ENCODE data around the gene UTP18. TPM values are rescaled to one million over a fixed set of nuclear protein-coding genes. Genes with fewer than 3 reads are reported as not detected.

Gene UTP18
- total RNA-seq = 33.6 and 58.3 TPM in 2 replicates

DNA sequence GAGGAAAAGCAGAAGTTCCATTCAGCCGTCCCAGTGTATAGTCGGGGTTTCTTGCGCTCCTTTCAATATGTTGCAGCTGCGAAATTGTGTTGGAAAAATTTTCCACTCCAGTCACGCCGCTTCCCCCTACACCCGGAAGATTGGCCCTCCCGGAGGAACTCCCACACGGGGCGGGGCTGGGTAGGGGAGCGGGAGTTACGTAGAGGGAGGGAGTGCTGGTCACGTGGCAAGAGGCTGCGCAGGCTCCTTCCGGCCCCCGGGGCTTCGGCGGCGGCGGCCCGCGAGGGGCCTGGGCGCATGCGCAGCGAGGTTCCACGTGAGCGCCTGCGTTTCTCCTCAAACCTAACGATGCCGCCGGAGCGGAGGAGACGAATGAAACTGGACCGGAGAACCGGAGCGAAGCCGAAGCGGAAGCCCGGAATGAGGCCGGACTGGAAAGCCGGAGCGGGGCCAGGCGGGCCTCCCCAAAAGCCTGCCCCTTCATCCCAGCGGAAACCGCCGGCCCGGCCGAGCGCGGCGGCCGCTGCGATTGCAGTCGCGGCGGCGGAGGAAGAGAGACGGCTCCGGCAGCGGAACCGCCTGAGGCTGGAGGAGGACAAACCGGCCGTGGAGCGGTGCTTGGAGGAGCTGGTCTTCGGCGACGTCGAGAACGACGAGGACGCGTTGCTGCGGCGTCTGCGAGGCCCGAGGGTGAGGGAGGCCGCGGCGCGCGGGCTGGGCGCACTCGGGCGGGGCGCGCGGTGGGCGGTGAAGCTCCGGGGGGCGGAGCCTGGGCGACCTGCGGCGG, at the start of gene UTP18:
UTP18 (plus strand) TSS at position 310 of the 787 bp plus-strand sequence; CDS start at position 349, 39 bp downstream.

DNA sequence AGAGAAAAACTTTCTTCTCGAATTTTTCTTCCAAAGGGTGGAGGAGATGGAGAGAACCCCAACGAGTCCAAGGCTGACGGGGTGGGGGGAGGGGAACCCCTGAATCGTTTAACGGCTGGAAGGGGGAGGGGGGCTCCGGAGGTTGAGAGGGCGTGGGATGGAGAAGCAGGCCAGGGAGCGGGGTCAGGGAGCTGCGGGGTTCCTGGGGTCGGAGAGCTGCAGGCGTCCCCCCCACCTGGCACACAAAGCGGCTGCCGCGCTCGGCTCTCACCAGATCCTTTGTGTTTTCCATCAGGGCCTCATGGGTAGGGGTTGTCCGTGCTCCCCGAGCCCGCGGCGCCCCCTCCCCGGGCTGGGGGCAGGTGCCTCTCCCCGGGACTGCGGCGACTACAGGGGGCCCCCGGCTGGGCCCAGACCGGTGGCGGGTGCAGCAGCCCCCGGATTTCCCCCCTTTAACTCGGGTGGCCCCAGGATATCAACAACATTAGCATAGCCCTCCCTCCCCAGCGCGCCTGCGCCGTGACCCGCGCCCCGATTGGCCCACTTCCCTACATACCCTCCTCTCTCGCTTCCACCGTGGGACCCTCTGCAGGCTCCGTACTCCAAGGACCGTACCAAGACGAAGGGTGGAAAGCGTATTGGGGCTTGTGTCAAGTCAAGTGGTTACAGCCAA, 646 bp upstream of the UTP18 start, which contains the start of gene MBTD1:
MBTD1 (minus strand) TSS at position 486 of the 673 bp plus-strand sequence. CDS start 34,888 bp downstream, outside the sequence.

Other genes starting within 250 kb of the UTP18 start
- gene SPAG9, start 139.7 kb upstream of the UTP18 start, total RNA-seq = 46.2 and 49.8 TPM in 2 replicates
- 212 and 355 TPM in 2 replicates for gene NME1, start 107.0 kb upstream of the UTP18 start, total RNA-seq
- 1,512 and 1,580 TPM in 2 replicates for gene NME2, start 94.1 kb upstream of the UTP18 start, total RNA-seq
- 1.9 and 3.9 TPM in 2 replicates for gene MBTD1, start 497 bp upstream of the UTP18 start, total RNA-seq

All from hair follicular keratinocyte (primary cell).